NCI-H146 treated with DMSO at 0.1 percent for 48 hours (cell line): ENCODE results near the gene THOC5.

Experiments
- DNase-seq: peaks from one replicate; lab custom pipeline; 2025; ENCODE audit not compliant: unreplicated experiment; lab: John Stamatoyannopoulos, UW

Gene THOC5

GRCh38 chr22:29478326-29479276 lies 75.0 kb downstream of the THOC5 start:
- no peak for DNase-seq

DNA sequence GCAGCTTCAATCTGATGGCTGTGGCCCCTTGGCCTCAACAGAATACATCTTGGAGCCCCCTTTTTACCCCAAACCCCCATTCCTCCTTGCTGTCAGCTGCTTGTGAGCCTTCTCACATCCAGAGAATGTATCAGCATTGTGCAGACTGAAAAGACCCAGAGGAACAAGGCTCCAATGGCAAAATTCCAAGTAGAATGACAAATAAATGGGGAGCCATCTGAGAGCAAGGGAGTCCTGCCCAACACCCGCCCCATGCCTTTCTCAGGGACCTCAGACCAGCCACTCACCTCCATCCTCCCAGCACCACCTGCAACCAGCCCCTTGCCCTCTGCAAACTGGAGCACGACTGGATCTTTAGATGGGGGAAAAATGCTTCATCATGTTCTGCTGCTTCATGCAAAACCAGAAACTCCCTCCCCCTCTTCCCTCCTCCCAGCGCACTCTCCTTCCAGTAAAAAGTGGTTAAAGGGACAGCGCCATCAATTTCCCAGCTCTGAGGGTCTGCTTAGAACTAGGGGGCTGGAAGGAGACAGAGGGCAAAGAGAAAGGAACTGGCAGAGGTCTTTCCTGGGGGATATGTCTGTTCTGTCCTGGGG lies 75.7 kb downstream of the THOC5 start:
- no peak for DNase-seq

DNA sequence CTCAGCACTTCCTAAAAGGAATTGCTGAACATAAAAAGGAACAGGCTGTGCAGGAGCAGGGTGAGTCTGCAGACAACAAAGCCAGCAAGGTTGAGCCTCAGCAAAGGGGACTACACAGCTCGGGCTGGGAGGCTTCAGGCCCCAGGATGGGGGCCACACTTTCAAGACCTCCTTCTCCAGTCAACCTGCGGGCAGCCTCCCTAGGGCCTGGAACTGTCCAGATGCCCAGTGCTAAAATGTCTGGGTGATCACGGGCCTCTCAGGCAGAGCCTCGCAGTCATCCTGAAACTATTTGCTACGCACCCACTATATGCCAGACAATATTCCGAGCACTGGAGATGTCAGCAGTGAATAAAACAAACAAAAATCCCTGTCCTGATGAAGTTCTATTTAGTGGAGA lies 77.4 kb downstream of the THOC5 start:
- DNase-seq: no peak

DNA sequence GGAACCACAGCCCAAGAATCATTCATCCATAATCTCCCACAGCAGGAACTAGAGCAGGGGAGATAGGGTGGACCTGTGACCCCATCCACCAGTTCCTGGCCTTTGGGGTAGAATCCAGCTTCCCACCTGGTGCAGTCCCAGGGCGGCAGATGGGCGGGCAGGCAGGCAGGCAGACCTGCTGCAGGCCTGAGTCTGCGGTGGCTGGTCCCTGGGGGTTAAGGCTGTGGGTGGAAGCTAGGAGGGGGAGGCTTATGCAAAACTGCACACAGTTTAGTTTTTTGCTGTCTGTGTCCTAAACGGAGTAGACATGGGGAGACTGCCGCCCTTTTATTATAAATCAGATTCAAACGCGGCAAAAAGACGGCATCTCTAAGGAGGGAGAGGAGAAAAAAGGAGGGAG lies 78.0 kb downstream of the THOC5 start:
- DNase-seq: no peak

GRCh38 chr22:29473001-29473400 lies 80.6 kb downstream of the THOC5 start:
- no peak for DNase-seq

- peak; percentile 33 for DNase-seq
These were observed 83.2 kb downstream of the THOC5 start for GRCh38 chr22:29470159-29470855.

GRCh38 chr22:29469755-29470154 lies 83.8 kb downstream of the THOC5 start:
- no peak for DNase-seq

DNA sequence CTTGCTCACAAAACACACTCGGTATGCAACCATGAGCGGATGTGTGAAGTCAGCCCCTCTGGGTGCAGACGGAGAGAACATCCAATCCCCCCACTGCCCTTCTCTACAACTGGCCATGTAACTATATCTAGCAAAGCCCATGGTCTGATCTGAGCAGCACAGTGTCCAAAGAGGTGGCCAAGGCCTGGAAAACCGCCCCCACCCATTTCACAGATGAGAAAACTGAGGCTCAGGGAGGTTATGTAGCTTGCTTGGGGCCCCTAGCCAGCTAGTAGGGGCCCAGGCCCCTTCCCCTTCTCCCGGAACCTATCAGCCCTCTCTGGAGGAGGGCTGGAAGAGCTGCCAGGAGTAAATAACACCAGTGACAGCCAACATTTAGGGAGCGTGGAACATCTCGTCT lies 89.0 kb downstream of the THOC5 start:
- DNase-seq: no peak

GRCh38 chr22:29463629-29464028 lies 89.9 kb downstream of the THOC5 start:
- DNase-seq: no peak

DNA sequence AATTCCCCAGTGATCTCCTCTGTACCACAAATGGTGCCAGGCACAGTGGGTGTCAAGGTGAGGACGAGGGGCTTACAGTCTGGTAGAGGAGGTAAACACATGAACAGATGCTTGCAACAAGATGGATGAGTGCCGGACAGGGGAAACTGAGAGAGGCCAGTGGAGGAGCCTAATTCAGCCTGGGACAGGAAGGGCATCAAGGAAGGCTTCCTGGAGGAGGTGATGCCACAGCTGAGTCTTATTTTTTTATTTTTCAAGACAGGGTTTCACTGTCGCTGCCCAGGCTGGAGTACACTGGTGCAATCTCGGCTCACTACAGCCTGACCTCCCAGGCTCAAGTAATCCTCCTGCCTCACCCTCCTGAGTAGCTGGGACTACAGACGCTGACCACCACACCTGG lies 92.3 kb downstream of the THOC5 start:
- DNase-seq: no peak

- no peak for DNase-seq
These were observed 93.8 kb downstream of the THOC5 start for GRCh38 chr22:29459773-29460172.

- no peak for DNase-seq
These were observed 95.0 kb downstream of the THOC5 start for GRCh38 chr22:29458551-29458950.

DNA sequence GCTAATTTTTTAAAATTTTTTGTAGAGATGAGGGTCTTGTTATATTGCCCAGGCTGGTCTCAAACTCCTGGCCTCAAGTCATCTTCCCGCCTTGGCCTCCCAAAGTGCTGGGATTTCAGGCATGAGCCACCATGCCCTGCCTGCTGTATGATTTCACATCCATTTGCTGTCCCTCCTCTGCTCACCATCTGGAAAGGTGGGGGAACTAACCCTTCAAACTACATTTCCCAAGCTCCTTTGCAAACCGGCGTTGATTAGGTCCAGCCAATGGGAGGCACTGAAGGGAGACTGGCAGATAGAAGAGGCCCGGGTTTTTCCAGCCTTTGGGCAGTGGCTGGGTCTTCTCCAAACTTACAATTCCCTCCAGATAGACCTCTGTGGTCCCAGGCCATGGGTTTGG lies 95.8 kb downstream of the THOC5 start:
- peak; percentile 31 for DNase-seq

DNA sequence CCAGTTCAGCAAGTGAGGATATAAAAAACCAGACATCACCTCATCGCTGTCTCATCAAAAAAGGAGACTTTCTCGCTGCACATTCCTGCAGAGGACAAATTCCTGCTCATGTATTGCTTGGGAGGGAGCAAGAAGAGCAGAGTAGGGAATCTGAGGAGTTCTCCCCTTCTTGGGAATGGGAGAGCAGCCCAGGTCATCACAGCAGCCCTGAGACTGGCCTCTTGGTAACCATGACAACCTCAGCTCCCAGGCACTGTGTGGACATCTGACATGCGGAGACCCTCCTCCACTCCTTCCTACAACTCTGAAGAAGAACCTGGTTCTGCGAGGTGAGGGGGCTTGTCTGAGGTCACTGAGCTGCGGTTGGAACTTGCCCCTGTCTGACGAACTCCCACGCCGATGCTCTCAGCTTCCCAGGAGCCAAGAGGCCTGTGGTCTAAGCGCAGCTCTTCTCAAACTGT lies 97.3 kb downstream of the THOC5 start:
- no peak for DNase-seq
